H1 (cell line): Measurements from ENCODE around the gene YBX3. TPM values are rescaled to one million over a fixed set of nuclear protein-coding genes. Genes with fewer than 3 reads are reported as not detected.

Source experiments
- CHD1 ChIP-seq: IDR thresholded peaks from 2 replicates; pipeline ENCODE4 v1.6.1; 2012; ENCODE audit warnings: low read depth, low read length, improper control_type of control experiment
- CHD2 ChIP-seq: IDR thresholded peaks from 2 replicates; pipeline ENCODE4 v1.6.1; 2012; ENCODE audit warnings: low read length, improper control_type of control experiment
- EP300 ChIP-seq, 2 experiments: IDR thresholded peaks; 1 replicate in 1 of 2; 2 replicates in 1 of 2; pipeline ENCODE4 v1.6.1; 2011 to 2012; ENCODE audit warnings: low read depth in 2 of 2, low read length in 2 of 2, mild to moderate bottlenecking in 2 of 2, borderline replicate concordance in 1 of 2, inconsistent platforms in 1 of 2, moderate library complexity in 1 of 2
- PHF8 ChIP-seq: fragments of 200-600 bp; sonication (generic); conservative IDR thresholded peaks from 2 replicates; pipeline ENCODE4 v1.7.1; 2012; ENCODE audit warnings: low read depth, mild to moderate bottlenecking, inconsistent platforms, low read length, moderate library complexity
- RXRA ChIP-seq: IDR thresholded peaks from 2 replicates; pipeline ENCODE4 v1.6.1; 2011; ENCODE audit warnings: low read depth, mild to moderate bottlenecking, low read length, moderate library complexity; ENCODE audit not compliant: insufficient read depth
- SIX5 ChIP-seq: IDR thresholded peaks from 2 replicates; pipeline ENCODE4 v1.6.1; 2011; ENCODE audit warnings: mild to moderate bottlenecking, low read depth, low read length
- SP2 ChIP-seq: IDR thresholded peaks from 2 replicates; pipeline ENCODE4 v1.6.1; 2012; ENCODE audit warnings: mild to moderate bottlenecking, low read length, inconsistent platforms
- polyA plus RNA-seq, 7 experiments: library from polyadenylated mRNA; depleted of rRNA in 3 of 7; stranded (reverse) in 5 of 7; unstranded in 2 of 7; fragments of >200 nt in 5 of 7; fragments of 200-250 nt in 2 of 7; gene quantifications; 1 replicate in 5 of 7; 2 replicates in 1 of 7; 4 replicates in 1 of 7; pipeline versions ENCODE4 v1.2.1 to v1.2.3, GENCODE V29; 2011 to 2013; ENCODE audit warnings: missing spikeins in 2 of 7, mixed read lengths in 2 of 7
- total RNA-seq: library from RNA; stranded (reverse); fragmentation: NEBNext Ultra II Directional; extraction: Animal tissue kit (Norgen Biotek cat#: 25700); gene quantifications from 2 replicates; pipeline ENCODE4 v1.2.1, GENCODE V29; 2021
- TF ChIP-seq, protein P1 (sequence below): IDR thresholded peaks from 2 replicates; pipeline ENCODE4 v1.6.1; 2011; ENCODE audit warnings: low read length, improper control_type of control experiment

YBX3 gene
- total and polyA plus RNA-seq, 2 of the 8 experiments (the other 6 are each of a cell fraction or from before 2014, with no cell fraction given): 83.1 to 480 TPM

DNA sequence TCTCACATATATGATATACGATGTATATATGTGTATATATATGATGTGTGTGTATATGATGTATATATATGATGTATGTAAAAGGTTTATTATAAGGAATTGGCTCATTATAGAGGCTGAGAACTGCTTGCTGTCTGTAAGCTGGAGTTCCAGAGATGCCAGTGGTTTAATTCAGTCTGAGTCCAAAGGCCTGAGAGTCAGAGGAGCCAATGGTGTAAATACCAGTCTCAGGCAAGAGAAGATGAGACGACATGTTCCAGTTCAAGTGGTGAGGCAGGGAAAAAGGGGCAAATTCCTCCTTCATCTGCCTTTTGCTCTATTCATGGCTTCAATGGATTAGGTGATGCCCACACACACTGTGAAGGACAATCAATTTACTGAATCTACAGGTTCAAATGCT is 32.2 kb downstream of the YBX3 start (continued):
- TF ChIP-seq, protein P1, sequence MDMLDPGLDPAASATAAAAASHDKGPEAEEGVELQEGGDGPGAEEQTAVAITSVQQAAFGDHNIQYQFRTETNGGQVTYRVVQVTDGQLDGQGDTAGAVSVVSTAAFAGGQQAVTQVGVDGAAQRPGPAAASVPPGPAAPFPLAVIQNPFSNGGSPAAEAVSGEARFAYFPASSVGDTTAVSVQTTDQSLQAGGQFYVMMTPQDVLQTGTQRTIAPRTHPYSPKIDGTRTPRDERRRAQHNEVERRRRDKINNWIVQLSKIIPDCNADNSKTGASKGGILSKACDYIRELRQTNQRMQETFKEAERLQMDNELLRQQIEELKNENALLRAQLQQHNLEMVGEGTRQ: no peak
- TF ChIP-seq EP300 (IDR thresholded peaks at IDR 0.05; ENCODE audit: borderline replicate concordance in 1 of 2, low read depth in 2 of 2, low read length in 2 of 2) (no peak), SIX5 (no peak), SP2 (no peak), CHD1 (no peak), PHF8 (no peak), RXRA (no peak), CHD2 (no peak)
